ENCODE measurements around the gene POLR2F. TPM values are rescaled to one million over a fixed set of nuclear protein-coding genes. Genes with fewer than 3 reads are reported as not detected.

Gene POLR2F
- total and polyA plus RNA-seq, 9 of the 15 experiments (the other 6 are each of a cell fraction or from before 2014, with no cell fraction given), result 98.9 to 410 (median 168) TPM

DNA sequence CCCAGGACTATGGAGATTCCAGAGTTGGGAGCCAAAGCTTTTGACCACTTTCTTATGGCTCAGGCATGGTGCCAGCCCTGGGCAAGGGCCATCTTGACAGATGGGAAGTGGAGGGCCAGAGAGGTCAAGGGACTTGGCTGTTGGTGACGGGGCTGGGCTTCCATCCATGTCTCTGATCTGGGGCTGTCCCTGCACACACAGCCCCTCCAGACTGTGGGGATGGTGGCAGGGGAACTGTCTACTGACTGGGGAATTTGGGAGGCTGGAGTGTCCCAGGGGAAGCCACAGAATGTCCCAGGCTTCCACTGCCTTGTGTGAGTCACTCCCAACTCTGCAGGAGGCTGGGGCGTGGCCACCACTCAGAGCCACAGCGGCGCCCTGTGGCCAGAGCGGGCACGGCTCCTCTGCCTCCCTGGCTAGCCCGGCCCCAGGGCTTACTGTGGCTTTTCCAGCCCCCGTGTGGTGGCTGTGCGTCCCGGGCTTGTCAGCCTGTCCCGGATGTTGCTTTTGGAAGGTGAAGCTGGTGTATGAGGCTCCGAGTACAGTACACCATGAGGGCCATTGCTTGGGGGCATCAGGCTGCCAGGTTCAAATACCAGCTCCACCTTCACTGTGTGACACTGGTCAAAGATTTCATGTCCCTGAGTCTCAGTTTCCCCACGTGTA is 19.7 kb upstream of the POLR2F start (continued):
- no peak; the same call in 1 of the 2 replicates for TF ChIP-seq MGA (IDR thresholded peaks at IDR 0.05)
- TF ChIP-seq ZKSCAN8 (CRISPR knock-in tag; IDR thresholded peaks at IDR 0.05), result no peak
- no peak for TF ChIP-seq FOXA1 (IDR thresholded peaks at IDR 0.05; ENCODE audit: borderline replicate concordance)
- TF ChIP-seq CTCF (IDR thresholded peaks at IDR 0.05 in 2 of 3, conservative IDR thresholded peaks at IDR 0.05 in 1 of 3; ENCODE audit: insufficient read depth in 2 of 3, low read depth in 1 of 3, low read length in 3 of 3), result peak; percentile 96 to 99 (median 97)
- TF ChIP-seq NCOA1 (IDR thresholded peaks at IDR 0.05; ENCODE audit: low read depth), result no peak; the same call in 1 of the 2 replicates
- TF ChIP-seq STAT5B (CRISPR knock-in tag; IDR thresholded peaks at IDR 0.05), result no peak
- TF ChIP-seq MED1 (CRISPR knock-in tag; IDR thresholded peaks at IDR 0.05; ENCODE audit: borderline replicate concordance), result no peak
